ENCODE results near the gene PDS5A.

GRCh38 chr4:39846705-39847104, 131.0 kb downstream of the PDS5A start:
- TF ChIP-seq, protein P1, sequence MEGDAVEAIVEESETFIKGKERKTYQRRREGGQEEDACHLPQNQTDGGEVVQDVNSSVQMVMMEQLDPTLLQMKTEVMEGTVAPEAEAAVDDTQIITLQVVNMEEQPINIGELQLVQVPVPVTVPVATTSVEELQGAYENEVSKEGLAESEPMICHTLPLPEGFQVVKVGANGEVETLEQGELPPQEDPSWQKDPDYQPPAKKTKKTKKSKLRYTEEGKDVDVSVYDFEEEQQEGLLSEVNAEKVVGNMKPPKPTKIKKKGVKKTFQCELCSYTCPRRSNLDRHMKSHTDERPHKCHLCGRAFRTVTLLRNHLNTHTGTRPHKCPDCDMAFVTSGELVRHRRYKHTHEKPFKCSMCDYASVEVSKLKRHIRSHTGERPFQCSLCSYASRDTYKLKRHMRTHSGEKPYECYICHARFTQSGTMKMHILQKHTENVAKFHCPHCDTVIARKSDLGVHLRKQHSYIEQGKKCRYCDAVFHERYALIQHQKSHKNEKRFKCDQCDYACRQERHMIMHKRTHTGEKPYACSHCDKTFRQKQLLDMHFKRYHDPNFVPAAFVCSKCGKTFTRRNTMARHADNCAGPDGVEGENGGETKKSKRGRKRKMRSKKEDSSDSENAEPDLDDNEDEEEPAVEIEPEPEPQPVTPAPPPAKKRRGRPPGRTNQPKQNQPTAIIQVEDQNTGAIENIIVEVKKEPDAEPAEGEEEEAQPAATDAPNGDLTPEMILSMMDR (IDR thresholded peaks at IDR 0.05 in 2 of 3, conservative IDR thresholded peaks at IDR 0.05 in 1 of 3; ENCODE audit: borderline replicate concordance in 1 of 3, insufficient read depth in 1 of 3, low read depth in 2 of 3, low read length in 2 of 3) = no peak
- TF ChIP-seq EZH2phosphoT487 (IDR thresholded peaks at IDR 0.05; ENCODE audit: borderline replicate concordance) (no peak), RAD21 (IDR thresholded peaks at IDR 0.05; ENCODE audit: low read depth) (no peak), POLR2AphosphoS5 (IDR thresholded peaks at IDR 0.05; ENCODE audit: low read depth, low read length) (no peak), REST (IDR thresholded peaks at IDR 0.05; ENCODE audit: low read depth) (no peak), ZFX (IDR thresholded peaks at IDR 0.05) (no peak), SIN3A (IDR thresholded peaks at IDR 0.05; ENCODE audit: low read depth) (no peak)

All from HCT116 (cell line).